ENCODE measurements around the gene JMJD8. TPM values are rescaled to one million over a fixed set of nuclear protein-coding genes. Genes with fewer than 3 reads are reported as not detected.

Gene JMJD8
- total and polyA plus RNA-seq, 9 of the 15 experiments (the other 6 are each of a cell fraction or from before 2014, with no cell fraction given): 1.2 to 50.6 (median 29.3) TPM

DNA sequence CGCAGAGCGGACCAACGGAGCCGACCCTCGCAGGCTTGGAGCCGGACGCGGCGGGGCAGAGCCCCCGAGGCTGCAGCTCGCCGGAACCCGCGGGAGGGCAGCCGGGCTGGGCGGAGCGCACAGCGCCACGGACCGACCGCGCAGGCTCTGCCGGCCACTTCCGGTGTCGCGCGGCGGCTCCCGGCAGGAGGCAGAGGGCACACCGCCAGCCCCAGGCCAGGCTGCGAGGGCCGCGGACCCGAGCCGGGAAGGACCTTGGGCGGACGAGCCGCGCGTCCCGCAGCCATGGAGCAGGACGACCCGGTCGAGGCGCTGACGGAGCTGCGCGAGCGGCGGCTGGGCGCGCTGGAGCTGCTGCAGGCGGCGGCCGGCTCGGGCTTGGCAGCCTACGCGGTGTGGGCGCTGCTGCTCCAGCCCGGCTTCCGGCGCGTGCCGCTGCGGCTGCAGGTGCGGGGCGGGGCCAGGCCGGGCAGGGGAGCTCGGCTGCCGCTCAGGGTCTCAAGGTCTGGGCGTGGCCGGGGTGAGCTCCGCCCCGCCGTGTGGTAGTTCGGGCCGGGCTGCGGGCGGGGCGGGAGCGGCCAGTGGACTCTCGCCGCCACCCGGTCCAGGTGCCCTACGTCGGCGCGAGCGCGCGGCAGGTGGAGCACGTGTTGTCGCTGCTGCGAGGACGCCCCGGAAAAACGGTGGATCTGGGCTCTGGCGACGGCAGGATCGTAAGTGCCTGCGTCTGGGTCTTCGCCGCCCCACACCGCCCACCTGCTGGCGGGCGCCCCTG, 37.0 kb upstream of the JMJD8 start, which contains the start of gene ANTKMT:
Gene ANTKMT, plus strand, starts transcription at position 157 of the 775 bp plus-strand sequence. Its CDS starts 129 bp downstream, at position 286.
- Histone ChIP-seq H3K27me3 (ENCODE audit: control insufficient read depth in 2 of 2, insufficient read depth in 2 of 2, low read length in 2 of 2) (no peaks in the 10 kb centered on the region), H3K9ac (ENCODE audit: insufficient read depth in 1 of 2, low read depth in 2 of 2, low read length in 2 of 2) (peak within 1 kb of the TSS; percentile 96 to 99), H2AFZ (ENCODE audit: low read depth, low read length) (peak within 1 kb of the TSS; percentile 99), H3K9me1 (ENCODE audit: control insufficient read depth, insufficient read depth, low read length) (peaks cover 3% of the 10 kb centered on the region), H3K9me3 (replicated peaks; ENCODE audit: control insufficient read depth, insufficient read depth, low read depth, low read length) (no peaks in the 10 kb centered on the region), H3K4me1 (replicated peaks in 1 of 2; ENCODE audit: control insufficient read depth in 2 of 2, insufficient read depth in 2 of 2, low read length in 2 of 2) (peaks cover 12 to 99% of the 10 kb centered on the region in 2 experiments; a peak in 4 of 5 replicates), H3K79me2 (ENCODE audit: control insufficient read depth, insufficient read depth, low read length) (peaks cover 49% of the 10 kb centered on the region), H3K4me2 (ENCODE audit: insufficient read depth, low read length) (peak within 1 kb of the TSS; percentile 90), H4K20me1 (replicated peaks; ENCODE audit: control insufficient read depth, insufficient read depth, low read length) (no peaks in the 10 kb centered on the region; the same call in 1 of the 2 replicates), H3K36me3 (ENCODE audit: control insufficient read depth, insufficient read depth, low read length) (peaks cover 31% of the 10 kb centered on the region; the same call in 2 of the 3 replicates), H3K4me3 (peak within 1 kb of the TSS; percentile 100), H3K27ac (ENCODE audit: extremely low read depth, low read depth, low read length) (peak within 1 kb of the TSS; percentile 97)
- peak; percentile 86 to 97 (median 92) for DNase-seq (ENCODE audit: extremely low read depth in 1 of 4, low spot score in 3 of 4)
- 1% methylated on average over 58 of the region's 106 CpGs for WGBS (ENCODE audit: insufficient coverage, low coverage, missing lambda C conversion rate)
- CTCF ChIA-PET (ENCODE audit: low intra/inter-chr PET ratio): no interaction called here
- ATAC-seq: peak; percentile 84
- no TSS peak for BruUV-seq (replicated peaks)
- POLR2A ChIA-PET: interaction anchor here (0.6 to 2.3 kb wide), 15 partner anchors 9 to 1089 kb away, joined by 3 to 16 read pairs (median 3); partner anchors contain the start of gene CIAO3
- peak; percentile 89 for FAIRE-seq
- intact Hi-C loops (cut with micrococcal nuclease): no loop called here
- in situ Hi-C loops (cut with MboI): no loop called here
- peak; percentile 99 for TF ChIP-seq CTBP1 (IDR thresholded peaks at IDR 0.05; ENCODE audit: borderline replicate concordance)
- TF ChIP-seq CREB1 (IDR thresholded peaks at IDR 0.05): peak; percentile 82
- TF ChIP-seq CREB1 (CRISPR knock-in tag; IDR thresholded peaks at IDR 0.05): no peak
- TF ChIP-seq, protein P1, sequence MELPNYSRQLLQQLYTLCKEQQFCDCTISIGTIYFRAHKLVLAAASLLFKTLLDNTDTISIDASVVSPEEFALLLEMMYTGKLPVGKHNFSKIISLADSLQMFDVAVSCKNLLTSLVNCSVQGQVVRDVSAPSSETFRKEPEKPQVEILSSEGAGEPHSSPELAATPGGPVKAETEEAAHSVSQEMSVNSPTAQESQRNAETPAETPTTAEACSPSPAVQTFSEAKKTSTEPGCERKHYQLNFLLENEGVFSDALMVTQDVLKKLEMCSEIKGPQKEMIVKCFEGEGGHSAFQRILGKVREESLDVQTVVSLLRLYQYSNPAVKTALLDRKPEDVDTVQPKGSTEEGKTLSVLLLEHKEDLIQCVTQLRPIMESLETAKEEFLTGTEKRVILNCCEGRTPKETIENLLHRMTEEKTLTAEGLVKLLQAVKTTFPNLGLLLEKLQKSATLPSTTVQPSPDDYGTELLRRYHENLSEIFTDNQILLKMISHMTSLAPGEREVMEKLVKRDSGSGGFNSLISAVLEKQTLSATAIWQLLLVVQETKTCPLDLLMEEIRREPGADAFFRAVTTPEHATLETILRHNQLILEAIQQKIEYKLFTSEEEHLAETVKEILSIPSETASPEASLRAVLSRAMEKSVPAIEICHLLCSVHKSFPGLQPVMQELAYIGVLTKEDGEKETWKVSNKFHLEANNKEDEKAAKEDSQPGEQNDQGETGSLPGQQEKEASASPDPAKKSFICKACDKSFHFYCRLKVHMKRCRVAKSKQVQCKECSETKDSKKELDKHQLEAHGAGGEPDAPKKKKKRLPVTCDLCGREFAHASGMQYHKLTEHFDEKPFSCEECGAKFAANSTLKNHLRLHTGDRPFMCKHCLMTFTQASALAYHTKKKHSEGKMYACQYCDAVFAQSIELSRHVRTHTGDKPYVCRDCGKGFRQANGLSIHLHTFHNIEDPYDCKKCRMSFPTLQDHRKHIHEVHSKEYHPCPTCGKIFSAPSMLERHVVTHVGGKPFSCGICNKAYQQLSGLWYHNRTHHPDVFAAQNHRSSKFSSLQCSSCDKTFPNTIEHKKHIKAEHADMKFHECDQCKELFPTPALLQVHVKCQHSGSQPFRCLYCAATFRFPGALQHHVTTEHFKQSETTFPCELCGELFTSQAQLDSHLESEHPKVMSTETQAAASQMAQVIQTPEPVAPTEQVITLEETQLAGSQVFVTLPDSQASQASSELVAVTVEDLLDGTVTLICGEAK (IDR thresholded peaks at IDR 0.05): peak; percentile 94
- TF ChIP-seq, protein P1 (CRISPR knock-in tag; IDR thresholded peaks at IDR 0.05): peak; percentile 13; the same call in 1 of the 2 replicates
- peak; percentile 38; the same call in 1 of the 2 replicates for TF ChIP-seq FOSL1 (tag; conservative IDR thresholded peaks at IDR 0.05)
- TF ChIP-seq YY1 (IDR thresholded peaks at IDR 0.05; ENCODE audit: borderline replicate concordance in 1 of 3, control insufficient read depth in 1 of 3, extremely low read depth in 1 of 3, insufficient read depth in 3 of 3, insufficient read length in 1 of 3, insufficient replicate concordance in 2 of 3, low read depth in 1 of 3, low read length in 2 of 3): peak in 2 of 3 experiments; percentile 16 to 40
- no peak for TF ChIP-seq KLF10 (CRISPR knock-in tag; IDR thresholded peaks at IDR 0.05)
- TF ChIP-seq L3MBTL2 (IDR thresholded peaks at IDR 0.05): peak; percentile 99
- TF ChIP-seq, protein P2, sequence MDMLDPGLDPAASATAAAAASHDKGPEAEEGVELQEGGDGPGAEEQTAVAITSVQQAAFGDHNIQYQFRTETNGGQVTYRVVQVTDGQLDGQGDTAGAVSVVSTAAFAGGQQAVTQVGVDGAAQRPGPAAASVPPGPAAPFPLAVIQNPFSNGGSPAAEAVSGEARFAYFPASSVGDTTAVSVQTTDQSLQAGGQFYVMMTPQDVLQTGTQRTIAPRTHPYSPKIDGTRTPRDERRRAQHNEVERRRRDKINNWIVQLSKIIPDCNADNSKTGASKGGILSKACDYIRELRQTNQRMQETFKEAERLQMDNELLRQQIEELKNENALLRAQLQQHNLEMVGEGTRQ (CRISPR knock-in tag; IDR thresholded peaks at IDR 0.05): peak; percentile 29; the same call in 1 of the 2 replicates
- no peak for TF ChIP-seq NR1H2 (CRISPR knock-in tag; IDR thresholded peaks at IDR 0.05)
- TF ChIP-seq BDP1 (IDR thresholded peaks at IDR 0.05; ENCODE audit: insufficient read depth, insufficient read length): no peak

Measured in K562 (cell line).